ENCODE results near the gene GRID1. TPM values are rescaled to one million over a fixed set of nuclear protein-coding genes. Genes with fewer than 3 reads are reported as not detected.

The GRID1 gene
- total RNA-seq, 1 donor from 2014 or later: 1.1 TPM

DNA sequence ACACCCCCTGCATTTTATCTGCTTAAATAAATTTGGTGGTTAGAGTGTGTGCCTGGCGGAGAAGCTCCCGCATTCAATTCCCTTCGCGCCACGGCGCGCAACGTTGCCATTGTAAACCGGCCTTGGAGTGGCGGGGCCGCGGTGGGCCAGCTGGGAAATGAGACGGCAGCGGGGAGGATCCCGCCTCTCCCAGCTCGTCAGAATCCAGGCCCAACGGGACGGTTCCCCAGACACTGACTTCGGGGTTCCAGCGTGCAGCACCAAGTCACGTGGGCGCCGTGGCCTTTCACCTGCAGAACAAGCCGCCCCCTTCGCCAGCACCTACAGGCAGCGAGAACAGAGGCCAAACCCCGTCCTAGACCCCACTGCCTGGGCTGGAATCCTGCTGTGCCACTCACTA lies 103.4 kb downstream of the GRID1 start:
- no peaks in the 10 kb centered on the region for H3K36me3 Mint-ChIP-seq (ENCODE audit: low read depth)
- DNase-seq (ENCODE audit: low read depth, low spot score): no peak
- TF ChIP-seq, protein P1, sequence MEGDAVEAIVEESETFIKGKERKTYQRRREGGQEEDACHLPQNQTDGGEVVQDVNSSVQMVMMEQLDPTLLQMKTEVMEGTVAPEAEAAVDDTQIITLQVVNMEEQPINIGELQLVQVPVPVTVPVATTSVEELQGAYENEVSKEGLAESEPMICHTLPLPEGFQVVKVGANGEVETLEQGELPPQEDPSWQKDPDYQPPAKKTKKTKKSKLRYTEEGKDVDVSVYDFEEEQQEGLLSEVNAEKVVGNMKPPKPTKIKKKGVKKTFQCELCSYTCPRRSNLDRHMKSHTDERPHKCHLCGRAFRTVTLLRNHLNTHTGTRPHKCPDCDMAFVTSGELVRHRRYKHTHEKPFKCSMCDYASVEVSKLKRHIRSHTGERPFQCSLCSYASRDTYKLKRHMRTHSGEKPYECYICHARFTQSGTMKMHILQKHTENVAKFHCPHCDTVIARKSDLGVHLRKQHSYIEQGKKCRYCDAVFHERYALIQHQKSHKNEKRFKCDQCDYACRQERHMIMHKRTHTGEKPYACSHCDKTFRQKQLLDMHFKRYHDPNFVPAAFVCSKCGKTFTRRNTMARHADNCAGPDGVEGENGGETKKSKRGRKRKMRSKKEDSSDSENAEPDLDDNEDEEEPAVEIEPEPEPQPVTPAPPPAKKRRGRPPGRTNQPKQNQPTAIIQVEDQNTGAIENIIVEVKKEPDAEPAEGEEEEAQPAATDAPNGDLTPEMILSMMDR (conservative IDR thresholded peaks at IDR 0.05): no peak
- peaks cover 25% of the 10 kb centered on the region for H3K4me1 Mint-ChIP-seq
- no peak overlapping the region for H3K4me3 Mint-ChIP-seq
- H3K9me3 Mint-ChIP-seq: no peaks in the 10 kb centered on the region
- H3K27ac Mint-ChIP-seq (ENCODE audit: unreplicated experiment): no peak overlapping the region
- peaks cover 9% of the 10 kb centered on the region for H3K27me3 Mint-ChIP-seq (ENCODE audit: low read depth)

DNA sequence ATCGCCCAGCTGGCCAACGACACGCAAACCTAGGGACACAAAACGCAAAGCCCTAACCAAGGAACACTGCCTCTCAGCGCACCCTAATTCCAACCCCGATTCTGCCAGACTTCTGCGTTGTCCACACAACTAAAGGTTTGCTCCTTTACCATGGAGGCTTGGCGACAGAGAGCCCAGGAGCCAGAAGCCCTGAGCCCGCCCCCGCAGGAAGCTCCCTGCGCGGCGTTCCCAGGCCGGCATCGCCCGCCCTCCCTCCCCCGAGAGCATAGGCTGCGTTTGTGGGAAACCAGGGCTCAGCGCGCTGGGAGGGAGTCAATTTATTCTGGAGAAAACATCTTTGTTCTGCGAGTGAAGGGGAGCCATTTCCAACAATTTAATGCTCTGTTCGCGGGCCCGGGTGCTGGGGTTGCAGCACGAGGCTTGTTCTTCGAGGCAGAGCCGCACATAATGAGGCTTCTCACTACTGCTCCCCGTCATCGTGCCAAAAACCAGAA lies 103.9 kb downstream of the GRID1 start:
- TF ChIP-seq, protein P1 (conservative IDR thresholded peaks at IDR 0.05): no peak
- no peak for DNase-seq (ENCODE audit: low read depth, low spot score)
- no peaks in the 10 kb centered on the region for H3K36me3 Mint-ChIP-seq (ENCODE audit: low read depth)
- no peaks in the 10 kb centered on the region for H3K9me3 Mint-ChIP-seq
- H3K4me3 Mint-ChIP-seq: no peak overlapping the region
- H3K4me1 Mint-ChIP-seq: peaks cover 23% of the 10 kb centered on the region
- H3K27me3 Mint-ChIP-seq (ENCODE audit: low read depth): peaks cover 9% of the 10 kb centered on the region
- H3K27ac Mint-ChIP-seq (ENCODE audit: unreplicated experiment): no peak overlapping the region

DNA sequence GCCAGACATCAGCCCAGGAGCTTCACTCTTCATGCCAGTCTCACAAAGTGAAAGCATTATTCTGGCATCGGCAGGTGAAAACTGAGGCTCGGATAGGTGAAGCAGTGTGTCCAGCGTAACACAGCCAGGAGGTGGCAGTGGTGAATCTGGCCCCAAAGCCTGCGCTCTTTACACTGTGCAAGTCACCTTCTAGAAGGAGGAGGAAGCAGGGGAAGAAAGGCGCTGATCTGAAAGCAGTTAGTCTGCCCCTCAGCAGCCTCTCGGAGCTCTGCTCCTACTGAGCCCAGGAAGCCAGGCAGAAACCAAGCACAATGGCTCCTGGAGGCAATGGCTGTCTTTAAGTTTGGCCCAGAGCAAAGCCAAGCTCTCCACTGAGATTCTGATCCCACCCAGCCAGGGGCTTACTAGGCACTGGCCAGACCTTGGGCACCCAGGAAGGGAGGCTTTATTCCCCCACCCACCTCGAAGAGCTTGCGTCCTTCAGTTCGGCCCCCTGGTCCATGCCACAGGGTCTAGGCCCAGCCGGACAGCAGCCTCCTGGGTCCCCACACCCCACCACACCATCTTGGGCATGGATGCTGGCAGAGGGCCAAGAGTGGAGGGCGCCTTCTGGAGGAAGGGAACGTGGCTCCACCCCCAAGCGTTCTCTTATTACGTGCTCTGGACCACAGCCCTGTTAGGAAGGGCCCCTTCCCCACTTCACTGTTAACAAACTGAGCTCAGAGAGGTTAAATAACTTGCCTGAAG lies 104.5 kb downstream of the GRID1 start:
- Mint-ChIP-seq H3K27me3 (ENCODE audit: low read depth) (peaks cover 9% of the 10 kb centered on the region), H3K9me3 (no peaks in the 10 kb centered on the region), H3K27ac (ENCODE audit: unreplicated experiment) (no peak overlapping the region), H3K36me3 (ENCODE audit: low read depth) (no peaks in the 10 kb centered on the region), H3K4me1 (peaks cover 17% of the 10 kb centered on the region), H3K4me3 (no peak overlapping the region)
- no peak for DNase-seq (ENCODE audit: low read depth, low spot score)
- TF ChIP-seq, protein P1 (conservative IDR thresholded peaks at IDR 0.05): peak; percentile 45

DNA sequence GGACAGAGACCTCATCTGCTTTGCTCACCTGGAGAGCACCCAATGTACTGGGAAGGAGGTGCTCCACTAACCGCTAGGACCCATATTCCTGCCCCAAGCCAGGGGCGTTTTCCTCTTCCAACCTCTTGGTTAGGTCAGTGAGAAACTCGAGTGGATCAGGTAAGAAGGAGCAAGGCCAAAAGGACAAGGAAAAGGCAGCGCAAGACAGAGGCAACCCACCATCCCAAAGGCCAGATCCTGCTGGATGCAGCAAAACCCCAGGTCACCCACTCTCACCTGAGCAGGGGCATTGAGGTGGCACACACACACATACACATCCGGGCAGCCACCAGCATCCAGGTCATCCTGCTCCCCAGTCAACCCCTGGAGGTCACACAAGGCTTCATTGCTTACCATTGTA lies 105.1 kb downstream of the GRID1 start:
- DNase-seq (ENCODE audit: low read depth, low spot score): no peak
- peaks cover 13% of the 10 kb centered on the region for H3K4me1 Mint-ChIP-seq
- H3K27me3 Mint-ChIP-seq (ENCODE audit: low read depth): peaks cover 7% of the 10 kb centered on the region
- no peak overlapping the region for H3K27ac Mint-ChIP-seq (ENCODE audit: unreplicated experiment)
- H3K36me3 Mint-ChIP-seq (ENCODE audit: low read depth): no peaks in the 10 kb centered on the region
- H3K4me3 Mint-ChIP-seq: no peak overlapping the region
- TF ChIP-seq, protein P1 (conservative IDR thresholded peaks at IDR 0.05): no peak
- no peaks in the 10 kb centered on the region for H3K9me3 Mint-ChIP-seq

GRCh38 chr10:86260564-86260963 lies 106.0 kb downstream of the GRID1 start:
- Mint-ChIP-seq H3K27ac (ENCODE audit: unreplicated experiment) (no peak overlapping the region), H3K9me3 (no peaks in the 10 kb centered on the region), H3K4me1 (peaks cover 13% of the 10 kb centered on the region), H3K27me3 (ENCODE audit: low read depth) (peaks cover 2% of the 10 kb centered on the region), H3K36me3 (ENCODE audit: low read depth) (no peaks in the 10 kb centered on the region), H3K4me3 (no peak overlapping the region)
- TF ChIP-seq, protein P1 (conservative IDR thresholded peaks at IDR 0.05): no peak
- no peak for DNase-seq (ENCODE audit: low read depth, low spot score)

All from neural crest cell (in vitro differentiated cells).